Measurements from ENCODE around the gene SLC25A21. TPM values are rescaled to one million over a fixed set of nuclear protein-coding genes. Genes with fewer than 3 reads are reported as not detected.

The SLC25A21 gene
- total and polyA plus RNA-seq, 8 donors = 0.37 to 0.92 (median 0.60) TPM

- peaks cover 0 to 10% (median 0%) of the 10 kb centered on the region in 3 donors for H3K4me1 ChIP-seq
- DNase-seq (no peak), FAIRE-seq (no peak), ATAC-seq (peak in 1 of 4 donors; percentile 18)
- no peaks in the 10 kb centered on the region for H3K36me3 ChIP-seq
- intact Hi-C loops (cut with DNase I) = no loop called here
- WGBS, 2 donors = 46 to 47% methylated on average over 3 of the region's 3 CpGs
- H3K9me3 ChIP-seq = no peaks in the 10 kb centered on the region
- H3K27ac ChIP-seq = no peak overlapping the region
- H3K4me3 ChIP-seq = no peak overlapping the region
- TF ChIP-seq CTCF (IDR thresholded peaks at IDR 0.05) = no peak
- H3K27me3 ChIP-seq = no peaks in the 10 kb centered on the region
These were observed 111.7 kb downstream of the SLC25A21 start for GRCh38 chr14:37060496-37061260.

GRCh38 chr14:37057776-37058175 lies 114.6 kb downstream of the SLC25A21 start:
- Histone ChIP-seq H3K27me3 (no peaks in the 10 kb centered on the region), H3K27ac (no peak overlapping the region), H3K36me3 (no peaks in the 10 kb centered on the region), H3K9me3 (no peaks in the 10 kb centered on the region), H3K4me3 (no peak overlapping the region), H3K4me1 (peaks cover 0 to 10% (median 0%) of the 10 kb centered on the region in 3 donors)
- DNase-seq (no peak), ATAC-seq (no peak), FAIRE-seq (no peak)
- TF ChIP-seq CTCF (IDR thresholded peaks at IDR 0.05) = no peak
- WGBS, 2 donors = 59 to 67% methylated on average over 3 of the region's 3 CpGs
- intact Hi-C loops (cut with DNase I) = no loop called here

- WGBS, 2 donors = 43 to 50% methylated on average over 2 to 3 of the region's 3 CpGs
- Histone ChIP-seq H3K4me3 (no peak overlapping the region), H3K27ac (no peak overlapping the region), H3K4me1 (peaks cover 0 to 10% (median 0%) of the 10 kb centered on the region in 3 donors), H3K36me3 (no peaks in the 10 kb centered on the region), H3K27me3 (no peaks in the 10 kb centered on the region), H3K9me3 (no peaks in the 10 kb centered on the region)
- ATAC-seq = no peak
- FAIRE-seq = no peak
- DNase-seq = no peak
- TF ChIP-seq CTCF (IDR thresholded peaks at IDR 0.05) = no peak
- intact Hi-C loops (cut with DNase I) = no loop called here
These were observed 115.9 kb downstream of the SLC25A21 start for GRCh38 chr14:37056473-37056872.

- no peak overlapping the region for H3K27ac ChIP-seq
- FAIRE-seq (no peak), ATAC-seq (no peak), DNase-seq (no peak)
- intact Hi-C loops (cut with DNase I) = no loop called here
- WGBS, 2 donors = 98% methylated on average over 2 of the region's 2 CpGs
- H3K4me3 ChIP-seq = no peak overlapping the region
- H3K4me1 ChIP-seq = no peaks in the 10 kb centered on the region
- no peak for TF ChIP-seq CTCF (IDR thresholded peaks at IDR 0.05)
- H3K36me3 ChIP-seq = no peaks in the 10 kb centered on the region
- no peaks in the 10 kb centered on the region for H3K27me3 ChIP-seq
- no peaks in the 10 kb centered on the region for H3K9me3 ChIP-seq
These were observed 117.5 kb downstream of the SLC25A21 start for GRCh38 chr14:37054869-37055268.

- FAIRE-seq (no peak), DNase-seq (no peak), ATAC-seq (no peak)
- no peak for TF ChIP-seq CTCF (IDR thresholded peaks at IDR 0.05)
- Histone ChIP-seq H3K9me3 (no peaks in the 10 kb centered on the region), H3K36me3 (no peaks in the 10 kb centered on the region), H3K27ac (no peak overlapping the region), H3K27me3 (no peaks in the 10 kb centered on the region), H3K4me1 (no peaks in the 10 kb centered on the region), H3K4me3 (no peak overlapping the region)
- intact Hi-C loops (cut with DNase I) = no loop called here
These were observed 118.3 kb downstream of the SLC25A21 start for GRCh38 chr14:37054144-37054543.

Data from pancreas (tissue), 10 donors.